Smooth muscle cell (in vitro differentiated cells): Measurements from ENCODE around the gene WNT2B. TPM values are rescaled to one million over a fixed set of nuclear protein-coding genes. Genes with fewer than 3 reads are reported as not detected.

ENCODE experiments used
- DNase-seq: peaks from one replicate; lab custom pipeline; 2025; ENCODE audit not compliant: unreplicated experiment; lab: John Stamatoyannopoulos, UW
- H2AFZ ChIP-seq: fragments of 200-600 bp; sonication (generic); 2 replicates; pipeline ENCODE4 v1.6.0; 2016; ENCODE audit warnings: antibody characterized with exemption, low read depth, mild to moderate bottlenecking
- H3F3A ChIP-seq: fragments of 200-600 bp; sonication (generic); 2 replicates; pipeline ENCODE4 v1.6.0; 2017; ENCODE audit warnings: antibody characterized with exemption, low read depth
- H3K27ac ChIP-seq: fragments of 200-600 bp; sonication (generic); 2 replicates; pipeline ENCODE4 v1.5.1; 2016; ENCODE audit warnings: low read depth, mild to moderate bottlenecking
- H3K27me3 ChIP-seq: fragments of 200-600 bp; sonication (generic); 2 replicates; pipeline ENCODE4 v1.6.1; 2016; ENCODE audit warnings: low read depth, mild to moderate bottlenecking
- H3K36me3 ChIP-seq: fragments of 200-600 bp; sonication (generic); 2 replicates; pipeline ENCODE4 v1.5.1; 2016; ENCODE audit warnings: low read depth
- H3K4me1 ChIP-seq: fragments of 200-600 bp; sonication (generic); 2 replicates; pipeline ENCODE4 v1.5.1; 2016; ENCODE audit warnings: low read depth
- H3K4me2 ChIP-seq: fragments of 200-600 bp; sonication (generic); 2 replicates; pipeline ENCODE4 v1.6.0; 2016; ENCODE audit warnings: mild to moderate bottlenecking
- H3K4me3 ChIP-seq: fragments of 200-600 bp; sonication (generic); 2 replicates; pipeline ENCODE4 v1.5.1; 2016; ENCODE audit warnings: mild to moderate bottlenecking
- H3K79me2 ChIP-seq: fragments of 200-600 bp; sonication (generic); 2 replicates; pipeline ENCODE4 v1.6.0; 2016; ENCODE audit warnings: low read depth, mild to moderate bottlenecking
- H3K9ac ChIP-seq: fragments of 200-600 bp; sonication (generic); 2 replicates; pipeline ENCODE4 v1.6.0; 2016; ENCODE audit warnings: low read depth
- H3K9me3 ChIP-seq: fragments of 200-600 bp; sonication (generic); replicated peaks from 2 replicates; pipeline ENCODE4 v1.5.1; 2016; ENCODE audit warnings: low read depth
- H4K20me1 ChIP-seq: fragments of 200-600 bp; sonication (generic); 2 replicates; pipeline ENCODE4 v1.6.0; 2016; ENCODE audit warnings: low read depth
- CTCF ChIP-seq: fragments of 200-600 bp; sonication (generic); IDR thresholded peaks from 2 replicates; pipeline ENCODE4 v1.5.1; 2017; ENCODE audit warnings: borderline replicate concordance, mild to moderate bottlenecking, antibody characterized with exemption; ENCODE audit not compliant: insufficient read depth, poor library complexity, severe bottlenecking
- WGBS: methylation state at CpG from one replicate; pipeline ENCODE4 v1.1.7; 2016; ENCODE audit warnings: low lambda C conversion rate; 5-methylcytosine and 5-hydroxymethylcytosine counted together
- polyA plus RNA-seq: library from polyadenylated mRNA; unstranded; fragments of >200 nt; fragmentation: Nextera tagmentation; extraction: Ambion mirVana; gene quantifications from 2 replicates; pipeline ENCODE4 v1.2.1, GENCODE V29; 2016
- total RNA-seq: library from RNA; depleted of rRNA; stranded (reverse); fragments of >200 nt; gene quantifications from 2 replicates; pipeline ENCODE4 v1.2.3, GENCODE V29; 2014

Gene WNT2B
- total and polyA plus RNA-seq, 2 experiments from 2014 or later: 0.41 to 1.8 TPM

GRCh38 chr1:112527266-112528010, 18.7 kb downstream of the WNT2B start:
- Histone ChIP-seq H3K4me2 (no peak overlapping the region), H3K36me3 (no peaks in the 10 kb centered on the region), H3K27me3 (no peaks in the 10 kb centered on the region), H3K27ac (no peak overlapping the region), H3K9ac (no peak overlapping the region), H3F3A (peaks cover 12% of the 10 kb centered on the region), H3K4me1 (peaks cover 35% of the 10 kb centered on the region), H4K20me1 (peaks cover 1% of the 10 kb centered on the region), H2AFZ (no peak overlapping the region), H3K79me2 (no peaks in the 10 kb centered on the region), H3K9me3 (no peaks in the 10 kb centered on the region), H3K4me3 (no peak overlapping the region)
- WGBS: 65% methylated on average over 4 of the region's 4 CpGs
- DNase-seq: no peak
- TF ChIP-seq CTCF: no peak

DNA sequence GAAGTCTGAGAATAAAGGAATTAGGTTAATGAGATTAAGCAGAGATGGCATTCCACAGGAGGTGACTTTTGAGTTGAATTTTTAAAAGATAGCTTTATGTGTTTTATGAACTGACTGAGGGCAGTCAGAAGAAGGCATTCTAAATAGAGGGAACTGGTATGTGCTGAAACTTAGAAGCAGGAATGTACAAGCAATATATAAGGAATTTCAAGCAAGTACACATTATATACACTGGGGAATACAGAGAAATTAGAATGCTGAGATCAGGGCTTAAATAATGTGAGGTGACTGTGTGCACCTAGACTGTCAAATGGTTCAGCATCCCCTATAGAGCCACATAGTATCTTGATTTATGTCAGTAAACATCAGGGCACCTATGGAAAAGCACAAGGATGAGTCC, 19.3 kb downstream of the WNT2B start:
- H3K27ac ChIP-seq: no peak overlapping the region
- TF ChIP-seq CTCF: no peak
- H4K20me1 ChIP-seq: no peaks in the 10 kb centered on the region
- H3K4me2 ChIP-seq: peak overlapping the region; percentile 8
- peaks cover 11% of the 10 kb centered on the region for H3F3A ChIP-seq
- no peaks in the 10 kb centered on the region for H3K36me3 ChIP-seq
- H2AFZ ChIP-seq: no peak overlapping the region
- no peak overlapping the region for H3K4me3 ChIP-seq
- no peaks in the 10 kb centered on the region for H3K27me3 ChIP-seq
- H3K4me1 ChIP-seq: peaks cover 37% of the 10 kb centered on the region
- no peaks in the 10 kb centered on the region for H3K9me3 ChIP-seq
- H3K9ac ChIP-seq: no peak overlapping the region
- H3K79me2 ChIP-seq: no peaks in the 10 kb centered on the region
- DNase-seq: no peak

DNA sequence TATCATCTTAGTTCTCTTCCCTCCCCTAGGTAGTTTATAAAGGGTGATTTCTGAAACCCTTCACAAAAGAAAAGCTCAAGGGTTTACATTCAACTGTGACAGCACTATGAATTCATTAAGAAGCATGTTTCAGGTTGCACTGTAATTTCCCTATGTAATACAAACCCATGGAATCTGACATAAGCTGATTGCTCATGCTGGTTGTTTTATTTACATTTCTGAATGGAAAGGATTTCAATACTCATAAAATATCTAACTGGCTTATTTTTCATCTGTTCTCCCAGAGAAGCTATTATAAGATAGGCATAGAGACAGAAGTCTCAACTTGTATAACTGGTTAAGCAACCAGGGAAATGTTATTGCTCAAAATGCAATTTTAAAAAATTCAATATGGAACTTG, 20.5 kb downstream of the WNT2B start:
- H3K36me3 ChIP-seq: no peaks in the 10 kb centered on the region
- H3K4me1 ChIP-seq: peaks cover 25% of the 10 kb centered on the region
- H4K20me1 ChIP-seq: no peaks in the 10 kb centered on the region
- no peak for TF ChIP-seq CTCF
- no peaks in the 10 kb centered on the region for H3K27me3 ChIP-seq
- no peak overlapping the region for H3K4me2 ChIP-seq
- H3K27ac ChIP-seq: no peak overlapping the region
- no peak overlapping the region for H3K9ac ChIP-seq
- DNase-seq: no peak
- no peaks in the 10 kb centered on the region for H3K9me3 ChIP-seq
- H3K79me2 ChIP-seq: no peaks in the 10 kb centered on the region
- no peak overlapping the region for H3K4me3 ChIP-seq
- H2AFZ ChIP-seq: no peak overlapping the region
- H3F3A ChIP-seq: peaks cover 11% of the 10 kb centered on the region

DNA sequence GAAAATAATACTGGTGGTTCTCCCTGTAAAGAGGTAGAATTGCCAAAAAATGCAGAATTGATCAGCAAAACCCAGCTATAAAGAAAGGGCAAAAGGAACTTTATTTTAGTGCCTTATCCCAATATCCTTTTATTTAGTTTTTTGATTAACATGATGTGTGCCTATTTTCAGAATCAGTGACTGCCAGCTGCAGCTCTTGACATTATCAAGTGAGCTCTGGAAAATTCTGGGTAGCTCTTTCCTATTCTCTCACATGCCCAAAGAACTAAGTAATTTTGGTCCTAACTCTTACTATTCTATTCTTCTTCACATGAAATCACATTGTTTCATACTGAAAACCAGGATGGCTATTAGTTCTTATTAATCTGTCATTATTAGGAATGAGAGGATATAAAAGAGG, 22.1 kb downstream of the WNT2B start:
- Histone ChIP-seq H3K36me3 (no peaks in the 10 kb centered on the region), H3K79me2 (no peaks in the 10 kb centered on the region), H3K9me3 (no peaks in the 10 kb centered on the region), H3K27me3 (no peaks in the 10 kb centered on the region), H2AFZ (no peak overlapping the region), H3K9ac (no peak overlapping the region), H4K20me1 (no peaks in the 10 kb centered on the region), H3K4me1 (peaks cover 21% of the 10 kb centered on the region), H3F3A (peaks cover 6% of the 10 kb centered on the region), H3K27ac (no peak overlapping the region), H3K4me2 (no peak overlapping the region), H3K4me3 (no peak overlapping the region)
- no peak for TF ChIP-seq CTCF
- no peak for DNase-seq
